ENCODE results near the gene TANC1. TPM values are rescaled to one million over a fixed set of nuclear protein-coding genes. Genes with fewer than 3 reads are reported as not detected.
A peak's percentile ranks its signal among the peaks of the same experiment; 100 is the strongest.

Gene TANC1
- total RNA-seq, 2 donors from 2014 or later: 2.9 to 9.5 TPM

GRCh38 chr2:158965641-158966040 lies 2.8 kb upstream of the TANC1 start:
- Histone ChIP-seq H3K4me1 (ENCODE audit: control insufficient read depth, insufficient read depth, low read length) (peaks cover 14% of the 10 kb centered on the region), H3K36me3 (ENCODE audit: control insufficient read depth, insufficient read depth, low read length) (no peaks in the 10 kb centered on the region), H3K9me3 (ENCODE audit: control insufficient read depth, low read length) (no peaks in the 10 kb centered on the region), H3K4me3 (ENCODE audit: low read length) (no peak overlapping the region), H3K9ac (ENCODE audit: extremely low read depth, low read length, poor library complexity, severe bottlenecking) (no peak overlapping the region), H3K27ac (ENCODE audit: low read depth, low read length) (no peak overlapping the region), H3K27me3 (ENCODE audit: control insufficient read depth, insufficient read depth, low read length, poor library complexity, severe bottlenecking) (peaks cover 42% of the 10 kb centered on the region)
- H3K27ac Mint-ChIP-seq: no peak overlapping the region
- no peaks in the 10 kb centered on the region for H3K36me3 Mint-ChIP-seq (ENCODE audit: low read depth)
- H3K4me3 Mint-ChIP-seq: no peak overlapping the region
- no peaks in the 10 kb centered on the region for H3K9me3 Mint-ChIP-seq
- TF ChIP-seq, protein P1, sequence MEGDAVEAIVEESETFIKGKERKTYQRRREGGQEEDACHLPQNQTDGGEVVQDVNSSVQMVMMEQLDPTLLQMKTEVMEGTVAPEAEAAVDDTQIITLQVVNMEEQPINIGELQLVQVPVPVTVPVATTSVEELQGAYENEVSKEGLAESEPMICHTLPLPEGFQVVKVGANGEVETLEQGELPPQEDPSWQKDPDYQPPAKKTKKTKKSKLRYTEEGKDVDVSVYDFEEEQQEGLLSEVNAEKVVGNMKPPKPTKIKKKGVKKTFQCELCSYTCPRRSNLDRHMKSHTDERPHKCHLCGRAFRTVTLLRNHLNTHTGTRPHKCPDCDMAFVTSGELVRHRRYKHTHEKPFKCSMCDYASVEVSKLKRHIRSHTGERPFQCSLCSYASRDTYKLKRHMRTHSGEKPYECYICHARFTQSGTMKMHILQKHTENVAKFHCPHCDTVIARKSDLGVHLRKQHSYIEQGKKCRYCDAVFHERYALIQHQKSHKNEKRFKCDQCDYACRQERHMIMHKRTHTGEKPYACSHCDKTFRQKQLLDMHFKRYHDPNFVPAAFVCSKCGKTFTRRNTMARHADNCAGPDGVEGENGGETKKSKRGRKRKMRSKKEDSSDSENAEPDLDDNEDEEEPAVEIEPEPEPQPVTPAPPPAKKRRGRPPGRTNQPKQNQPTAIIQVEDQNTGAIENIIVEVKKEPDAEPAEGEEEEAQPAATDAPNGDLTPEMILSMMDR (conservative IDR thresholded peaks at IDR 0.05): no peak
- 83 to 92% methylated on average over 1 to 3 of the region's 3 CpGs for WGBS, 2 experiments (ENCODE audit: insufficient coverage in 1 of 2, insufficient read length in 1 of 2)
- no peak for DNase-seq
- H3K4me1 Mint-ChIP-seq: peaks cover 32% of the 10 kb centered on the region
- H3K27me3 Mint-ChIP-seq (ENCODE audit: insufficient read depth): peaks cover 67% of the 10 kb centered on the region

- Mint-ChIP-seq H3K27ac (no peak overlapping the region), H3K27me3 (ENCODE audit: insufficient read depth) (peaks cover 72% of the 10 kb centered on the region), H3K4me1 (peaks cover 32% of the 10 kb centered on the region), H3K36me3 (ENCODE audit: low read depth) (no peaks in the 10 kb centered on the region), H3K9me3 (no peaks in the 10 kb centered on the region), H3K4me3 (no peak overlapping the region)
- Histone ChIP-seq H3K9ac (ENCODE audit: extremely low read depth, low read length, poor library complexity, severe bottlenecking) (no peak overlapping the region), H3K36me3 (ENCODE audit: control insufficient read depth, insufficient read depth, low read length) (no peaks in the 10 kb centered on the region), H3K27me3 (ENCODE audit: control insufficient read depth, insufficient read depth, low read length, poor library complexity, severe bottlenecking) (peaks cover 49% of the 10 kb centered on the region), H3K27ac (ENCODE audit: low read depth, low read length) (no peak overlapping the region), H3K9me3 (ENCODE audit: control insufficient read depth, low read length) (no peaks in the 10 kb centered on the region), H3K4me1 (ENCODE audit: control insufficient read depth, insufficient read depth, low read length) (peaks cover 14% of the 10 kb centered on the region), H3K4me3 (ENCODE audit: low read length) (no peak overlapping the region)
- no peak for DNase-seq
- 94% methylated on average over 1 of the region's 1 CpG; no CpG with 5 or more reads in 1 of the 2 experiments for WGBS, 2 experiments (ENCODE audit: insufficient coverage in 1 of 2, insufficient read length in 1 of 2)
- TF ChIP-seq, protein P1 (conservative IDR thresholded peaks at IDR 0.05): no peak
Measured at GRCh38 chr2:158966312-158966711, 2.1 kb upstream of the TANC1 start.

GRCh38 chr2:158967114-158967730 lies 1.2 kb upstream of the TANC1 start:
- Mint-ChIP-seq H3K27ac (no peak overlapping the region), H3K27me3 (ENCODE audit: insufficient read depth) (peaks cover 80% of the 10 kb centered on the region), H3K9me3 (no peaks in the 10 kb centered on the region), H3K4me1 (peaks cover 32% of the 10 kb centered on the region), H3K36me3 (ENCODE audit: low read depth) (no peaks in the 10 kb centered on the region), H3K4me3 (peak overlapping the region; percentile 80)
- H3K4me1 ChIP-seq (ENCODE audit: control insufficient read depth, insufficient read depth, low read length): peaks cover 14% of the 10 kb centered on the region
- no peaks in the 10 kb centered on the region for H3K9me3 ChIP-seq (ENCODE audit: control insufficient read depth, low read length)
- H3K27ac ChIP-seq (ENCODE audit: low read depth, low read length): peak overlapping the region; percentile 85
- DNase-seq: no peak
- no peaks in the 10 kb centered on the region for H3K36me3 ChIP-seq (ENCODE audit: control insufficient read depth, insufficient read depth, low read length)
- H3K27me3 ChIP-seq (ENCODE audit: control insufficient read depth, insufficient read depth, low read length, poor library complexity, severe bottlenecking): peaks cover 55% of the 10 kb centered on the region
- H3K9ac ChIP-seq (ENCODE audit: extremely low read depth, low read length, poor library complexity, severe bottlenecking): peak overlapping the region; percentile 67
- peak overlapping the region; percentile 88 for H3K4me3 ChIP-seq (ENCODE audit: low read length)
- TF ChIP-seq, protein P1 (conservative IDR thresholded peaks at IDR 0.05): no peak
- WGBS, 2 experiments (ENCODE audit: insufficient coverage in 1 of 2, insufficient read length in 1 of 2): 31 to 44% methylated on average over 7 to 12 of the region's 12 CpGs
